Medulla oblongata (tissue), 1 donor: ENCODE data around the gene ACTR10.

ENCODE experiments used
- DNase-seq: peaks from one replicate; pipeline ENCODE4 v3.0.0-alpha.2; 2015; ENCODE audit errors: extremely low spot score

ACTR10 gene

GRCh38 chr14:58199726-58200479, at the start of gene ACTR10:
ACTR10 (plus strand) TSS chr14:58200149; CDS start chr14:58200218, 69 bp downstream.
- peak; percentile 89 for DNase-seq

- DNase-seq = no peak
These were observed 49.6 kb upstream of the ACTR10 start for GRCh38 chr14:58150243-58150805.

- peak; percentile 27 for DNase-seq
These were observed 48.6 kb upstream of the ACTR10 start for GRCh38 chr14:58151133-58152013.

- DNase-seq = peak; percentile 89
These were observed 47.7 kb upstream of the ACTR10 start, which contains the start of gene ARMH4 for GRCh38 chr14:58152014-58152857. ARMH4 (minus strand) TSS chr14:58152213; CDS start chr14:58139358, 12,855 bp downstream.

- DNase-seq = no peak
These were observed 39.4 kb upstream of the ACTR10 start for GRCh38 chr14:58160561-58160960.

- peak; percentile 91 for DNase-seq
These were observed 33.7 kb upstream of the ACTR10 start for GRCh38 chr14:58166005-58166983.

GRCh38 chr14:58167057-58167456, 32.9 kb upstream of the ACTR10 start:
- no peak for DNase-seq

- no peak for DNase-seq
These were observed 32.1 kb upstream of the ACTR10 start for GRCh38 chr14:58167891-58168290.

- peak; percentile 20 for DNase-seq
These were observed 28.9 kb upstream of the ACTR10 start for GRCh38 chr14:58171090-58171489.

GRCh38 chr14:58177125-58177524, 22.8 kb upstream of the ACTR10 start:
- no peak for DNase-seq

GRCh38 chr14:58189176-58189575, 10.8 kb upstream of the ACTR10 start:
- no peak for DNase-seq

- no peak for DNase-seq
These were observed 8.0 kb upstream of the ACTR10 start for GRCh38 chr14:58191763-58192601.

GRCh38 chr14:58193542-58193941, 6.4 kb upstream of the ACTR10 start:
- DNase-seq = no peak

GRCh38 chr14:58196198-58196597, 3.8 kb upstream of the ACTR10 start:
- DNase-seq = no peak

GRCh38 chr14:58198086-58198485, 1.9 kb upstream of the ACTR10 start:
- DNase-seq = no peak

GRCh38 chr14:58200480-58200841, 512 bp downstream of the ACTR10 start:
- no peak for DNase-seq

- DNase-seq = peak; percentile 23
These were observed 897 bp downstream of the ACTR10 start for GRCh38 chr14:58200846-58201245.

- DNase-seq = no peak
These were observed 13.2 kb downstream of the ACTR10 start for GRCh38 chr14:58213176-58213575.

- no peak for DNase-seq
These were observed 15.4 kb downstream of the ACTR10 start for GRCh38 chr14:58215191-58215914.
